B cell (primary cell): ENCODE results near the gene RTN4IP1. TPM values are rescaled to one million over a fixed set of nuclear protein-coding genes. Genes with fewer than 3 reads are reported as not detected.

Source experiments
- ATAC-seq: fragments of 200-7000 bp; cut with Tn5 transposase; one replicate; pipeline ENCODE4 v1.10.0; 2021; ENCODE audit warnings: low read depth, mild to moderate bottlenecking, moderate number of reproducible peaks, moderate library complexity
- CTCF ChIA-PET: fragments of 350-600 bp; sonication (Branson Sonifier 250); formaldehyde crosslinking; loops from one replicate; lab custom pipeline; 2021; ENCODE audit warnings: antibody characterized with exemption, inconsistent platforms; lab: Charles Lee
- POLR2A ChIA-PET: fragments of 350-600 bp; sonication (Branson Sonifier 250); formaldehyde crosslinking; loops from one replicate; lab custom pipeline; 2021; ENCODE audit warnings: antibody characterized with exemption; lab: Charles Lee
- DNase-seq: peaks from one replicate; pipeline ENCODE4 v3.0.0; 2013
- H2AFZ ChIP-seq: 2 replicates; pipeline ENCODE4 v1.6.1; 2012; ENCODE audit warnings: mild to moderate bottlenecking, low read depth, low read length; ENCODE audit not compliant: insufficient read depth, poor library complexity, severe bottlenecking
- H3K27ac ChIP-seq, 2 donors: 1 replicate in 1 of 2; 2 replicates in 1 of 2; pipeline ENCODE4 v1.5.1; 2012 to 2013; ENCODE audit warnings: low read length in 2 of 2, mild to moderate bottlenecking in 2 of 2, moderate library complexity in 1 of 2
- H3K27me3 ChIP-seq, 4 experiments: fragments of 200-600 bp in 1 of 4; sonication (generic) in 1 of 4; replicated peaks in 1 of 4; 1 replicate in 2 of 4; 2 replicates in 2 of 4; pipeline versions ENCODE4 v1.6.1 to v1.7.0; 2013 to 2016; ENCODE audit warnings: low read length in 3 of 4, mild to moderate bottlenecking in 2 of 4, mixed read lengths in 1 of 4, moderate library complexity in 1 of 4; ENCODE audit not compliant: insufficient read depth in 4 of 4, control insufficient read depth in 3 of 4; ENCODE audit errors: control extremely low read depth in 1 of 4
- H3K36me3 ChIP-seq, 2 experiments: replicated peaks in 1 of 2; 1 replicate in 1 of 2; 2 replicates in 1 of 2; pipeline versions ENCODE4 v1.6.1 to v1.7.1; 2013; ENCODE audit warnings: low read length in 1 of 2; ENCODE audit not compliant: insufficient read depth in 2 of 2, control insufficient read depth in 1 of 2; ENCODE audit errors: control extremely low read depth in 1 of 2, extremely low read depth in 1 of 2
- H3K4me1 ChIP-seq, 2 donors: fragments of 200-600 bp in 1 of 2; sonication (generic) in 1 of 2; 1 replicate in 1 of 2; 2 replicates in 1 of 2; pipeline versions ENCODE4 v1.5.1 to v1.6.1; 2013 to 2017; ENCODE audit warnings: low read length in 2 of 2; ENCODE audit not compliant: control insufficient read depth in 2 of 2, insufficient read depth in 2 of 2
- H3K4me2 ChIP-seq: replicated peaks from 2 replicates; pipeline ENCODE3; 2012; ENCODE audit warnings: mild to moderate bottlenecking, low read depth, low read length; ENCODE audit not compliant: poor library complexity, severe bottlenecking
- H3K4me3 ChIP-seq, 5 experiments: fragments of 200-600 bp in 1 of 5; sonication (generic) in 1 of 5; 1 replicate in 3 of 5; 2 replicates in 2 of 5; pipeline versions ENCODE4 v1.5.1 to v1.7.0; 2011 to 2016; ENCODE audit warnings: low read length in 4 of 5, mild to moderate bottlenecking in 4 of 5, low read depth in 2 of 5, control low read depth in 1 of 5, moderate library complexity in 1 of 5; ENCODE audit not compliant: insufficient read depth in 1 of 5; ENCODE audit errors: control extremely low read depth in 1 of 5, extremely low read depth in 1 of 5
- H3K79me2 ChIP-seq: fragments of 200-600 bp; sonication (generic); one replicate; pipeline ENCODE4 v1.6.0; 2016; ENCODE audit warnings: low read length; ENCODE audit not compliant: control insufficient read depth, insufficient read depth
- H3K9ac ChIP-seq: fragments of 200-600 bp; sonication (generic); 2 replicates; pipeline ENCODE4 v1.6.1; 2017; ENCODE audit warnings: mild to moderate bottlenecking, low read length, moderate library complexity
- H3K9me3 ChIP-seq, 3 donors: one replicate each; pipeline versions ENCODE4 v1.6.1 to v1.7.1; 2013; ENCODE audit warnings: low read length in 2 of 3; ENCODE audit not compliant: control insufficient read depth in 2 of 3, insufficient read depth in 1 of 3; ENCODE audit errors: control extremely low read depth in 1 of 3
- H4K20me1 ChIP-seq: 2 replicates; pipeline ENCODE4 v1.6.0; 2012; ENCODE audit warnings: mild to moderate bottlenecking, low read length; ENCODE audit not compliant: insufficient read depth, control insufficient read depth, poor library complexity, severe bottlenecking
- H3K27ac Mint-ChIP-seq: one replicate; pipeline ENCODE4 v1.8.0; 2021; ENCODE audit warnings: mixed read lengths
- H3K27me3 Mint-ChIP-seq: one replicate; pipeline ENCODE4 v1.8.0; 2021; ENCODE audit warnings: mixed read lengths
- H3K4me1 Mint-ChIP-seq: one replicate; pipeline ENCODE4 v1.8.0; 2021; ENCODE audit warnings: mixed read lengths
- H3K4me3 Mint-ChIP-seq: one replicate; pipeline ENCODE4 v1.8.0; 2021; ENCODE audit warnings: mixed read lengths
- H3K9me3 Mint-ChIP-seq: one replicate; pipeline ENCODE4 v1.8.0; 2022; ENCODE audit warnings: mixed read lengths; ENCODE audit not compliant: insufficient read depth
- CTCF ChIP-seq: fragments of 200-600 bp; IDR thresholded peaks from one replicate; pipeline ENCODE4 v1.8.0; 2022; ENCODE audit warnings: antibody characterized with exemption, mild to moderate bottlenecking
- EZH2 ChIP-seq: IDR thresholded peaks from 2 replicates; pipeline ENCODE4 v1.6.1; 2012; ENCODE audit warnings: borderline replicate concordance, low read depth, mild to moderate bottlenecking, moderate library complexity, low read length; ENCODE audit not compliant: insufficient read depth, poor library complexity, severe bottlenecking
- WGBS: methylation state at CpG from one replicate; pipeline ENCODE4 v1.1.5; 2013; ENCODE audit warnings: missing lambda C conversion rate; ENCODE audit not compliant: insufficient coverage; 5-methylcytosine and 5-hydroxymethylcytosine counted together
- intact Hi-C: fragments of 100-400 bp; cut with micrococcal nuclease; formaldehyde crosslinking; loops from one replicate; pipeline ENCODE4 v1.10.0; 2022
- polyA plus RNA-seq: library from polyadenylated mRNA; depleted of rRNA; stranded (reverse); fragments of >200 nt; gene quantifications from 2 replicates; pipeline ENCODE4 v1.2.3, GENCODE V29; 2012
- total RNA-seq, 2 donors: library from RNA; stranded (reverse); fragments of 120-200 nt in 1 of 2; gene quantifications; 1 replicate in 1 of 2; 2 replicates in 1 of 2; pipeline versions ENCODE4 v1.2.3 to v1.2.4, GENCODE V29; 2013 to 2022

RTN4IP1 gene
- total and polyA plus RNA-seq, 2 donors (not counting 1 experiment from before 2014, with no cell fraction given): 9.4 to 12.1 TPM

GRCh38 chr6:106586815-106587415 lies 42.4 kb downstream of the RTN4IP1 start:
- H3K4me3 Mint-ChIP-seq: no peak overlapping the region
- no peak overlapping the region for H3K27ac Mint-ChIP-seq
- no peaks in the 10 kb centered on the region for H3K4me1 ChIP-seq
- ATAC-seq: no peak
- H3K27me3 Mint-ChIP-seq: no peaks in the 10 kb centered on the region
- no peaks in the 10 kb centered on the region for H3K27me3 ChIP-seq
- intact Hi-C loops: no loop called here
- ChIA-PET POLR2A (no interaction called here), CTCF (interaction anchor here (1.2 kb wide), 1 partner anchor 142 kb away, joined by 4 read pairs; no protein-coding TSS in a partner anchor)
- no peak overlapping the region for H3K4me2 ChIP-seq
- H3K36me3 ChIP-seq: peaks cover 3 to 59% of the 10 kb centered on the region in 2 experiments
- H3K9me3 ChIP-seq: no peaks in the 10 kb centered on the region
- no peak overlapping the region for H3K27ac ChIP-seq
- no peak for DNase-seq
- H2AFZ ChIP-seq: no peak overlapping the region
- no peaks in the 10 kb centered on the region for H3K4me1 Mint-ChIP-seq
- no peak overlapping the region for H3K4me3 ChIP-seq
- TF ChIP-seq CTCF (no peak), EZH2 (no peak)
- no peaks in the 10 kb centered on the region for H3K9me3 Mint-ChIP-seq
- no peak overlapping the region for H3K9ac ChIP-seq
- no peaks in the 10 kb centered on the region for H3K79me2 ChIP-seq
- 91% methylated on average over 3 of the region's 4 CpGs for WGBS
- no peaks in the 10 kb centered on the region for H4K20me1 ChIP-seq

- TF ChIP-seq EZH2: no peak
- TF ChIP-seq CTCF: no peak
- H3K36me3 ChIP-seq: peaks cover 3 to 46% of the 10 kb centered on the region in 2 experiments
- Mint-ChIP-seq H3K27me3 (no peaks in the 10 kb centered on the region), H3K9me3 (no peaks in the 10 kb centered on the region), H3K4me1 (no peaks in the 10 kb centered on the region), H3K4me3 (no peak overlapping the region), H3K27ac (no peak overlapping the region)
- H3K79me2 ChIP-seq: no peaks in the 10 kb centered on the region
- ChIA-PET POLR2A (no interaction called here), CTCF (interaction anchor here (1.2 to 1.5 kb wide), 2 partner anchors 15 to 134 kb away, joined by 3 read pairs; no protein-coding TSS in a partner anchor)
- no peaks in the 10 kb centered on the region for H3K4me1 ChIP-seq
- ATAC-seq: no peak
- no peak overlapping the region for H3K4me2 ChIP-seq
- no peak overlapping the region for H3K4me3 ChIP-seq
- DNase-seq: no peak
- no peak overlapping the region for H2AFZ ChIP-seq
- no peaks in the 10 kb centered on the region for H4K20me1 ChIP-seq
- no peaks in the 10 kb centered on the region for H3K27me3 ChIP-seq
- no peaks in the 10 kb centered on the region for H3K9me3 ChIP-seq
- intact Hi-C loops: no loop called here
- no peak overlapping the region for H3K9ac ChIP-seq
- H3K27ac ChIP-seq: no peak overlapping the region
- WGBS: 100% methylated on average over 1 of the region's 1 CpG
Measured at GRCh38 chr6:106581468-106581867, 47.8 kb downstream of the RTN4IP1 start.
